NCI-H2227 treated with DMSO at 0.1 percent for 48 hours (cell line): Measurements from ENCODE around the gene RTEL1.

Experiments used
- DNase-seq: peaks from one replicate; lab custom pipeline; 2025; lab: John Stamatoyannopoulos, UW

Gene RTEL1

GRCh38 chr20:63688228-63689045 is 30.3 kb downstream of the RTEL1 start:
- no peak for DNase-seq

DNA sequence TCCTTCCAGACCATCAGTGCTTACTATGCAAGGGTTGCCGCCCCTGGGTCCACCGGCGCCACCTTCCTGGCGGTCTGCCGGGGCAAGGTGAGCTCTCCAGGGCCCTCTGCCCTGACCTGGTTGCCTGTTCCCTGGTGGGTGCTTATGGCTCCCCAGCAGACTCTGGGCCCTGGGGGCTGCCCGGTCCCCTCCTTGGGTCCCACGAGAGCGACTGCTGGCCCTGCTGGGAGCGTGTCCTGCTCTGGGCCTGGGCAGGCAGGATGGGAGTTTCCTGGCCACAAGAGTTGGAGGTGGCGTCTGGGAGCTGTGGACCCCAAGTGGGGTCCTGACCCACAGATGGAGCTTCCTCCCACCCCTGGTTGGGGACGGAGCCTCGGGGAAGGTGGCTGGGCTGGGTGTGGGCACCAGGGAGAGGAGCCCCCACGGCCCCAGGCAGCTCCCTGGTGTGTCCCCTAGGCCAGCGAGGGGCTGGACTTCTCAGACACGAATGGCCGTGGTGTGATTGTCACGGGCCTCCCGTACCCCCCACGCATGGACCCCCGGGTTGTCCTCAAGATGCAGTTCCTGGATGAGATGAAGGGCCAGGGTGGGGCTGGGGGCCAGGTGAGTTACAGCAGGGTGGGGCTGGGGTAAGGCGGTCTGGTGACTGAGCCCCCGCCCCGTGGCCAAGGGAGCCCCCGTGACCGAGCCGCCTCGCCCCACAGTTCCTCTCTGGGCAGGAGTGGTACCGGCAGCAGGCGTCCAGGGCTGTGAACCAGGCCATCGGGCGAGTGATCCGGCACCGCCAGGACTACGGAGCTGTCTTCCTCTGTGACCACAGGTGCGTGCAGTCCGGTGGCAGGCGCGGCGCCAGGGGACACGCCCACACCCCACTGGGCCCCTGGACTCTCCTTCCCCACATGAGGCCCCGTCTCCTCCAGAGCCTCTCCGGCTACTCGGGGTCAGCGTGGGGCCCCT is 31.2 kb downstream of the RTEL1 start:
- DNase-seq, result no peak

GRCh38 chr20:63690003-63690897 is 32.1 kb downstream of the RTEL1 start:
- DNase-seq, result no peak

DNA sequence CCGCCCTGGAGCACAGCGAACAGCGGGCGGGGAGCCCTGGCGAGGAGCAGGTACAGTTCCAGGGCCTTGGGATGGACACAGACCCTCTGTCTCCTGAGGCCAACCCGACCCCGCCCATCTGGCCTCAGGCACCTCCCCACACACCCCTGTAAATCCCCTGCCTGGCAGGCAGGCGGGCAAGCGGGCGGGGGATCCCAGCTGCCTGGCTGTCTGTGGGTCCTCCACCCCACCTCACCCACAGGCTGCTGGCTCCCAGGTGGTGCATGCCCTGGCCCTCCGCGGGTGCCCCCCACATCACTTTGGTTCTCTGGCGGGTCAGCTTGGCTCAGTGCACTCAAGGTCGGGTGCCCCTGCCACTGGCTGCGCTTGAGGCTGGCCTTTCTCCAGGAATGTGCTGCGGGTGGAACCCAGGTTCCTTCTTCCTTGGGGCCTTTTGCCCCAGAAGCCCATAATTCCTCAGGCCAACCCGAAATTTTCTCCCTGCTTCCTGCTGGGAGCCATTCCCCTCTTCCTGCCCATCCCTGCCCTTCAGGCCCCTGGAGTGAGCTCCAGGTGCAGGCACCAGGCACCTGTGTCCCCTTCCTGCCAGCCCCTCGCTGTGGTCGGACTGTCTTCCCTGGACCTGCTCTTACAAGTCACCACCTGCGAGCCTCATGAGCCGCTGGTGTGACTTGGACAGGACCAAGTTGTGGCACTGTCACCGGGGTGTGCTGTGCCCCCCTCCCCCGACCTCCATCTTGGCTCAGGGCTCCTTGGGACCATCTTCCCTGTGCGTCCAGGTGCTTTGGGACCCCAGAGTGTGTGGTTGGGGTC is 33.0 kb downstream of the RTEL1 start:
- no peak for DNase-seq

DNA sequence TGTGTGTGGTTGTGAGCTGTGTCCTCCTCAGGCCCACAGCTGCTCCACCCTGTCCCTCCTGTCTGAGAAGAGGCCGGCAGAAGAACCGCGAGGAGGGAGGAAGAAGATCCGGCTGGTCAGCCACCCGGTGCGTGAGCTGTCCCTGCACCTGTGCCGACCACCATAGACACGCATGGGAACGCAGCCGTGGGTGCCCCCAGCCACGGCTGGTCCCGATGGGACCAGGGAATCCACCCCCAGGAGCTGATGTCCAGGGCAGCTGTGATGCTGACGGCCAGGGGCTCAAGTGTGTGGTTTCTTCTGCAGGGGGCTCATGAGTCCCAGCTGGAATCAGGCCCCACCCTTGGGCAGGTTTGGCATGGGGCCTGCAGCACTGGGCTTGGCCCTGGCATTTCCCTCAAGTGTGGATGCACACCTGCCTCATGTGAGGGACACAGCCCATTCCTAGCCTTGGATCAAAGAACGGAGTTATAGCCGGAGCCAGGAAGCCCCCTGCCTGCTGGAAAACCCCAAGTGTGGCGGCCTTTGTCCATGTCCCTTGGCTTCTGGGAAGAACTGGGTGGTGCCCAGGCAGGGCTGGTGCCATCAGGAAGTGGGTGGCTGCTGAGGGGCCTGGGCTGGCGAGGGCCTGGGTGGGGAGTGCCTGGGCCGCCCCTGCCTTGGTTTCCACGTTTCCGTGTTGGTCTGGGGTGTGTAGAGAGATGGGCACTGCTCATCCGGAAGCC is 33.8 kb downstream of the RTEL1 start:
- DNase-seq, result no peak

DNA sequence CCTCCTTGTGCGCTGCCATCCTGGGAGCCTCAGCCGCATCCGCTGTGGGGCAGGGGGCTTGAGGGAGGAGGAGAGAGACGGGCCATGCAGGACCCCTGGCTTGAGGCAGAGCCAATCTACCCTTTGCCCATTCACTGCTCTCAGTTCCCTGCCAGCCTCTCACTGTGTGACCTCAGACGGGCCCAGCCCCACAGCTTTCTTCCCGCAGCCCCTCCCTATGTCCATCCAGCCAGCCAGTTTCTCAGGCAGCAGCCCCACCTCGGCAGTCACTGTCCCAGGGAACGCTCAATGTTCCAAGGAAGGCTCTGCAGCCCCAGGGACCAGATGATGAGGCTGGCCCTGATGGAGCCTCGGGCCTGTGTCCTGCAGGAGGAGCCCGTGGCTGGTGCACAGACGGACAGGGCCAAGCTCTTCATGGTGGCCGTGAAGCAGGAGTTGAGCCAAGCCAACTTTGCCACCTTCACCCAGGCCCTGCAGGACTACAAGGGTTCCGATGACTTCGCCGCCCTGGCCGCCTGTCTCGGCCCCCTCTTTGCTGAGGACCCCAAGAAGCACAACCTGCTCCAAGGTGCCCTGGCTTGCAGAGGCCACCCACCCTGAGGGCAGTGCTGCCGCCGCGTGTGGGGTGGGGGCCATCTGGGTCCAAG is 34.4 kb downstream of the RTEL1 start:
- no peak for DNase-seq

GRCh38 chr20:63693083-63693732 is 35.1 kb downstream of the RTEL1 start:
- no peak for DNase-seq

DNA sequence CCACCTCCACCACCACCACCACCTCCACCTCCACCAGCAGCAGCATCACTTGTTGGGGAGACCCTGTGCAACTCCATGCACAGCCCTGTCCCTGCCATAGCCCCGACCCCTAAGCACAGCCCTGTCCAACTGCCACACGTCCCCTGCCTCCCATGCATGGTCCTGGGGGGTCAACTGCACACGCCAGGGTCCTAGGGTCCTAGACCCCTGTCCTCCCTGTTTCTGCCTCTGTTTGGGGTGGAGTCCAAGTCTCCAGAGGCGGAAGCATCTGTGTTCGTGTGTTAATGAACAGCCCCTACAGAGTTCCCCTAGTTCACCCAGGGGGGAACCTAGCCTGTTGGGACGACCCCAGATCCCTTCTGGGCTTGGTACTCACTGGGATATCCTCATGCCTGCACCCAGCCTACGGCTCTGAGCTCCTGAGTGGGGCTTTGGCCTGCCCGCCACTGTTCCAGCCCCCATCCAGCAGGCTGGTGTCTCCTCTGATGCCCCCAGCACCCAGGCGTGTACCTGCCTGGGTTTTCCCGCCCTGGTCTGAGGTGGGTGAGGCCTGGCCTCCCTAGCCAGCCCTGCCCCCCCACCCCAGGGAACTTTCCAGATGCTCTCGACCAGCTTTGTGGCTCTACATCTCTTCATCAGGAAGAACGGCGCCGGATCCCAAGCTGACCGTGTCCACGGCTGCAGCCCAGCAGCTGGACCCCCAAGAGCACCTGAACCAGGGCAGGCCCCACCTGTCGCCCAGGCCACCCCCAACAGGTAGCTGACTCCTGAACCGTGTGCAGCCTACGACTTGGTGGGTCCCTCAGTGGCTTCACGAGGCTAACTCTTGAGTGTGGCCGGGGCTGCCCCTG is 35.8 kb downstream of the RTEL1 start:
- DNase-seq, result no peak

- no peak for DNase-seq
Measured at GRCh38 chr20:63694584-63695423, 36.7 kb downstream of the RTEL1 start.

DNA sequence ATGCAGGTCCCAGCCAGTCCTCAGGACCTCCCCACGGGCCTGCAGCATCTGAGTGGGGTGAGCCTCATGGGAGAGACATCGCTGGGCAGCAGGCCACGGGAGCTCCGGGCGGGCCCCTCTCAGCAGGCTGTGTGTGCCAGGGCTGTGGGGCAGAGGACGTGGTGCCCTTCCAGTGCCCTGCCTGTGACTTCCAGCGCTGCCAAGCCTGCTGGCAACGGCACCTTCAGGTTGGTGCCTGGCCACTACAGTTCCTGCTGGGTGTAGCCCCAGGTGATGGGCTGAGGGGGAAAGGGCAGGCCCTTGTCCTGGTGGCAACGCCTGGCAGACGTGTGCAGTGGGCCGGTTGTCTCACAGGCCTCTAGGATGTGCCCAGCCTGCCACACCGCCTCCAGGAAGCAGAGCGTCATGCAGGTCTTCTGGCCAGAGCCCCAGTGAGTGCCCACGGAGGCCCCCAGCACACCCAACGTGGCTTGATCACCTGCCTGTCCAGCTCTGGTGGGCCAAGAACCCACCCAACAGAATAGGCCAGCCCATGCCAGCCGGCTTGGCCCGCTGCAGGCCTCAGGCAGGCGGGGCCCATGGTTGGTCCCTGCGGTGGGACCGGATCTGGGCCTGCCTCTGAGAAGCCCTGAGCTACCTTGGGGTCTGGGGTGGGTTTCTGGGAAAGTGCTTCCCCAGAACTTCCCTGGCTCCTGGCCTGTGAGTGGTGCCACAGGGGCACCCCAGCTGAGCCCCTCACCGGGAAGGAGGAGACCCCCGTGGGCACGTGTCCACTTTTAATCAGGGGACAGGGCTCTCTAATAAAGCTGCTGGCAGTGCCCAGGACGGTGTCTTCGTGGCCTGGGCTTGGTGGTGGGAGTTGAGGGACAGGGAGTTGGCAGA is 37.6 kb downstream of the RTEL1 start:
- DNase-seq, result no peak

GRCh38 chr20:63696306-63696627 is 38.2 kb downstream of the RTEL1 start:
- no peak for DNase-seq

GRCh38 chr20:63696628-63697356 is 38.7 kb downstream of the RTEL1 start, which contains the start of gene TNFRSF6B:
Gene TNFRSF6B, plus strand, starts transcription at chr20:63696652. Its CDS starts 116 bp downstream, at chr20:63696768.
- DNase-seq, result no peak

DNA sequence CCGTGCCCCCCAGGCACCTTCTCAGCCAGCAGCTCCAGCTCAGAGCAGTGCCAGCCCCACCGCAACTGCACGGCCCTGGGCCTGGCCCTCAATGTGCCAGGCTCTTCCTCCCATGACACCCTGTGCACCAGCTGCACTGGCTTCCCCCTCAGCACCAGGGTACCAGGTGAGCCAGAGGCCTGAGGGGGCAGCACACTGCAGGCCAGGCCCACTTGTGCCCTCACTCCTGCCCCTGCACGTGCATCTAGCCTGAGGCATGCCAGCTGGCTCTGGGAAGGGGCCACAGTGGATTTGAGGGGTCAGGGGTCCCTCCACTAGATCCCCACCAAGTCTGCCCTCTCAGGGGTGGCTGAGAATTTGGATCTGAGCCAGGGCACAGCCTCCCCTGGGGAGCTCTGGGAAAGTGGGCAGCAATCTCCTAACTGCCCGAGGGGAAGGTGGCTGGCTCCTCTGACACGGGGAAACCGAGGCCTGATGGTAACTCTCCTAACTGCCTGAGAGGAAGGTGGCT is 39.3 kb downstream of the RTEL1 start:
- DNase-seq, result no peak

DNA sequence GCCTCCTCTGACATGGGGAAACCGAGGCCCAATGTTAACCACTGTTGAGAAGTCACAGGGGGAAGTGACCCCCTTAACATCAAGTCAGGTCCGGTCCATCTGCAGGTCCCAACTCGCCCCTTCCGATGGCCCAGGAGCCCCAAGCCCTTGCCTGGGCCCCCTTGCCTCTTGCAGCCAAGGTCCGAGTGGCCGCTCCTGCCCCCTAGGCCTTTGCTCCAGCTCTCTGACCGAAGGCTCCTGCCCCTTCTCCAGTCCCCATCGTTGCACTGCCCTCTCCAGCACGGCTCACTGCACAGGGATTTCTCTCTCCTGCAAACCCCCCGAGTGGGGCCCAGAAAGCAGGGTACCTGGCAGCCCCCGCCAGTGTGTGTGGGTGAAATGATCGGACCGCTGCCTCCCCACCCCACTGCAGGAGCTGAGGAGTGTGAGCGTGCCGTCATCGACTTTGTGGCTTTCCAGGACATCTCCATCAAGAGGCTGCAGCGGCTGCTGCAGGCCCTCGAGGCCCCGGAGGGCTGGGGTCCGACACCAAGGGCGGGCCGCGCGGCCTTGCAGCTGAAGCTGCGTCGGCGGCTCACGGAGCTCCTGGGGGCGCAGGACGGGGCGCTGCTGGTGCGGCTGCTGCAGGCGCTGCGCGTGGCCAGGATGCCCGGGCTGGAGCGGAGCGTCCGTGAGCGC is 39.9 kb downstream of the RTEL1 start:
- no peak for DNase-seq
